ENCODE results near the gene PIGL.

GRCh38 chr17:16272111-16272840, 55.3 kb downstream of the PIGL start:
- TF ChIP-seq CTCF (IDR thresholded peaks at IDR 0.05; ENCODE audit: insufficient read depth, low read length) (no peak), REST (IDR thresholded peaks at IDR 0.05; ENCODE audit: insufficient replicate concordance, low read depth) (no peak), GABPA (IDR thresholded peaks at IDR 0.05; ENCODE audit: low read depth) (no peak), POLR2AphosphoS5 (IDR thresholded peaks at IDR 0.05; ENCODE audit: low read depth) (no peak), SPI1 (IDR thresholded peaks at IDR 0.05; ENCODE audit: borderline replicate concordance, low read depth) (no peak)

Measured in HL-60 (cell line).